HepG2 (cell line): ENCODE data around the gene VWA3A. TPM values are rescaled to one million over a fixed set of nuclear protein-coding genes. Genes with fewer than 3 reads are reported as not detected.
A peak's percentile ranks its signal among the peaks of the same experiment; 100 is the strongest.

ENCODE experiments used
- BHLHE40 ChIP-seq: IDR thresholded peaks from 2 replicates; pipeline ENCODE4 v1.6.1; 2011; ENCODE audit warnings: low read length, improper control_type of control experiment
- BORCS8-MEF2B ChIP-seq: sonication (generic); formaldehyde crosslinking; IDR thresholded peaks from 2 replicates; pipeline ENCODE4 v1.8.0; 2022; ENCODE audit warnings: mild to moderate bottlenecking, missing genetic modification reagents
- CTCF ChIP-seq: sonication (generic); formaldehyde crosslinking; IDR thresholded peaks from 2 replicates; pipeline ENCODE4 v1.5.0; 2020; ENCODE audit warnings: mild to moderate bottlenecking, missing genetic modification reagents, moderate library complexity
- DRAP1 ChIP-seq: IDR thresholded peaks from 2 replicates; pipeline ENCODE4 v1.6.1; 2016; ENCODE audit warnings: missing genetic modification reagents, missing compliant biosample characterization
- GATAD2A ChIP-seq: IDR thresholded peaks from 2 replicates; pipeline ENCODE4 v1.6.1; 2016
- MAF1 ChIP-seq: sonication (generic); formaldehyde crosslinking; IDR thresholded peaks from 2 replicates; pipeline ENCODE4 v1.5.0; 2020; ENCODE audit warnings: missing genetic modification reagents, borderline replicate concordance
- MXI1 ChIP-seq: IDR thresholded peaks from 3 replicates; pipeline ENCODE4 v1.6.1; 2012; ENCODE audit warnings: low read depth, low read length, inconsistent platforms, borderline replicate concordance
- NKX3-1 ChIP-seq: sonication (generic); formaldehyde crosslinking; IDR thresholded peaks from 2 replicates; pipeline ENCODE4 v1.5.0; 2020; ENCODE audit warnings: missing genetic modification reagents
- RXRB ChIP-seq: IDR thresholded peaks from 2 replicates; pipeline ENCODE4 v1.6.1; 2016; ENCODE audit warnings: borderline replicate concordance, missing genetic modification reagents, missing compliant biosample characterization
- SOX5 ChIP-seq: IDR thresholded peaks from 2 replicates; pipeline ENCODE4 v1.6.1; 2016; ENCODE audit warnings: borderline replicate concordance
- TARDBP ChIP-seq: sonication (generic); formaldehyde crosslinking; IDR thresholded peaks from 2 replicates; pipeline ENCODE4 v1.8.0; 2022; ENCODE audit warnings: mild to moderate bottlenecking, missing genetic modification reagents
- ZBTB37 ChIP-seq: sonication (generic); formaldehyde crosslinking; IDR thresholded peaks from 2 replicates; pipeline ENCODE4 v1.4.0; 2020; ENCODE audit warnings: mild to moderate bottlenecking, missing genetic modification reagents
- ZFP90 ChIP-seq: sonication (generic); formaldehyde crosslinking; IDR thresholded peaks from 2 replicates; pipeline ENCODE4 v1.8.0; 2022; ENCODE audit warnings: missing genetic modification reagents, mild to moderate bottlenecking, inconsistent platforms, borderline replicate concordance
- ZNF20 ChIP-seq: sonication (generic); formaldehyde crosslinking; IDR thresholded peaks from 2 replicates; pipeline ENCODE4 v1.4.0; 2020; ENCODE audit warnings: mild to moderate bottlenecking, moderate library complexity, missing genetic modification reagents
- ZNF317 ChIP-seq: sonication (generic); formaldehyde crosslinking; IDR thresholded peaks from 2 replicates; pipeline ENCODE4 v1.5.0; 2020; ENCODE audit warnings: mild to moderate bottlenecking, missing genetic modification reagents
- ZNF430 ChIP-seq: sonication (generic); formaldehyde crosslinking; IDR thresholded peaks from 2 replicates; pipeline ENCODE4 v1.9.0; 2021; ENCODE audit warnings: mild to moderate bottlenecking, missing genetic modification reagents
- ZNF567 ChIP-seq: sonication (generic); formaldehyde crosslinking; IDR thresholded peaks from 2 replicates; pipeline ENCODE4 v1.8.1; 2023; ENCODE audit warnings: mild to moderate bottlenecking, missing genetic modification reagents, borderline replicate concordance
- ZNF7 ChIP-seq: IDR thresholded peaks from 2 replicates; pipeline ENCODE4 v1.6.1; 2016; ENCODE audit warnings: missing biosample characterization, missing genetic modification reagents
- ZSCAN30 ChIP-seq: sonication (generic); formaldehyde crosslinking; IDR thresholded peaks from 2 replicates; pipeline ENCODE4 v1.5.0; 2020; ENCODE audit warnings: mild to moderate bottlenecking, missing genetic modification reagents
- polyA plus RNA-seq, 8 experiments: library from polyadenylated mRNA; depleted of rRNA in 3 of 8; stranded (reverse) in 7 of 8; unstranded in 1 of 8; fragments of >200 nt; fragmentation: Illumina TruSeq in 4 of 8; extraction: Trizol in 4 of 8; gene quantifications; 2 replicates each; pipeline versions ENCODE4 v1.2.1 to v1.2.3, GENCODE V29; 2011 to 2016; ENCODE audit warnings: low read depth in 4 of 8, missing spikeins in 1 of 8, mixed read lengths in 1 of 8; ENCODE audit not compliant: insufficient read depth in 1 of 8
- total RNA-seq, 5 experiments: library from RNA; depleted of rRNA; stranded (reverse); fragments of >200 nt; fragmentation: Illumina TruSeq; extraction: Trizol; gene quantifications; 2 replicates each; pipeline ENCODE4 v1.2.3, GENCODE V29; 2016; ENCODE audit warnings: low read depth in 1 of 5
- TF ChIP-seq, protein P1 (sequence below): sonication (generic); formaldehyde crosslinking; IDR thresholded peaks from 2 replicates; pipeline ENCODE4 v1.5.0; 2020; ENCODE audit warnings: missing genetic modification reagents, mild to moderate bottlenecking, borderline replicate concordance
- TF ChIP-seq, protein P2 (sequence below): sonication (generic); formaldehyde crosslinking; IDR thresholded peaks from 2 replicates; pipeline ENCODE4 v1.4.0; 2020; ENCODE audit warnings: mild to moderate bottlenecking, missing genetic modification reagents, borderline replicate concordance

The VWA3A gene
- total and polyA plus RNA-seq, 2 of the 13 experiments (the other 11 are each of a cell fraction or from before 2014, with no cell fraction given) = 0.03 to 0.07 TPM

DNA sequence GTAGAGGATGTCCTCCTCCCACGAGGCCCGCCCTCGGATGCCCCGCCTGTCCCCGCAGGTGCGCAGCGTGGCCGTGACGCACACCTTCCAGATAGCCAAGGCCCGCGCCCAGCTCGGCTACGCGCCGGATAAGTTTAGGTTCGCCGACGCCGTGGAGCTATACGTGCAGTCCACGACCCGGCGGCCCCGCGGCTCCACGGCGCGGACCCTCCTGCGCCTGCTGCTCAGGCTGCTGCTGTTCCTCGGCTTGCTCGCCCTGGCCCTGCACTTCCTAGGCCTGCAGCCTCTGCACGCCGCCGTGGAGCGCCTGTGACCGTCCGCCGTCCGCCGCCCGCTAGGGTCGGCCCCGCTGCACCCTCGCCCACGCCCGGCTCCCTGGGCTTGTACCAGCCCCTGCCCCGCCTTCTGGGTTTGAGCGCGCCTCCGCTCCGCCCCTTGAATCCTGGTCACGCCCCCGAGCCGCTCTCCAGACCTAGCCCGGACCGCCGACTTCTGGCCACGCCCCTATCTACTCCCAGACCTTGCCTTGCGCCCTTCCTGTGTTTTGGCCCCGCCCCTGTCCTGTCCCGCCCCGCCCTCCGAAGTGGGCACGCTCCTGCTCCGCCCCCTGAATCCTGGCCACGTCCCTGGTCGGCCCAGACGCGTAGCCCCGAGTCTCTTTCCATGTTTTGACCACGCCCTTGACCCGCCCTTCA is 97.9 kb downstream of the VWA3A start (continued):
- TF ChIP-seq DRAP1 (peak; percentile 87), MAF1 (CRISPR knock-in tag) (peak; percentile 86; the same call in 1 of the 2 replicates), BHLHE40 (no peak), ZNF7 (CRISPR knock-in tag) (no peak), CTCF (CRISPR knock-in tag) (peak; percentile 24), ZNF20 (CRISPR knock-in tag) (no peak), NKX3-1 (CRISPR knock-in tag) (peak; percentile 79), ZBTB37 (CRISPR knock-in tag) (no peak), SOX5 (CRISPR knock-in tag) (peak; percentile 65; the same call in 1 of the 2 replicates), BORCS8-MEF2B (CRISPR knock-in tag) (peak; percentile 94), ZNF430 (CRISPR knock-in tag) (peak; percentile 100), ZFP90 (CRISPR knock-in tag) (peak; percentile 94), GATAD2A (CRISPR knock-in tag) (peak; percentile 39; the same call in 1 of the 2 replicates), MXI1 (peak; percentile 94; the same call in 2 of the 3 replicates), TARDBP (CRISPR knock-in tag) (peak; percentile 74; the same call in 1 of the 2 replicates), ZNF567 (CRISPR knock-in tag) (peak; percentile 100), ZSCAN30 (CRISPR knock-in tag) (no peak), RXRB (CRISPR knock-in tag) (peak; percentile 57; the same call in 1 of the 2 replicates), ZNF317 (CRISPR knock-in tag) (peak; percentile 57; the same call in 1 of the 2 replicates)
- TF ChIP-seq, protein P1, sequence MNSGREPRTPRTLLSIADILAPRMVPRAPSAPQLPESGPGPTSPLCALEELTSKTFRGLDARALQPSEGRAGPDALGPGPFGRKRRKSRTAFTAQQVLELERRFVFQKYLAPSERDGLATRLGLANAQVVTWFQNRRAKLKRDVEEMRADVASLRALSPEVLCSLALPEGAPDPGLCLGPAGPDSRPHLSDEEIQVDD (CRISPR knock-in tag) = 0 out of 2 replicates have a peak, but pooled peaks have one; percentile 96
- TF ChIP-seq, protein P2, sequence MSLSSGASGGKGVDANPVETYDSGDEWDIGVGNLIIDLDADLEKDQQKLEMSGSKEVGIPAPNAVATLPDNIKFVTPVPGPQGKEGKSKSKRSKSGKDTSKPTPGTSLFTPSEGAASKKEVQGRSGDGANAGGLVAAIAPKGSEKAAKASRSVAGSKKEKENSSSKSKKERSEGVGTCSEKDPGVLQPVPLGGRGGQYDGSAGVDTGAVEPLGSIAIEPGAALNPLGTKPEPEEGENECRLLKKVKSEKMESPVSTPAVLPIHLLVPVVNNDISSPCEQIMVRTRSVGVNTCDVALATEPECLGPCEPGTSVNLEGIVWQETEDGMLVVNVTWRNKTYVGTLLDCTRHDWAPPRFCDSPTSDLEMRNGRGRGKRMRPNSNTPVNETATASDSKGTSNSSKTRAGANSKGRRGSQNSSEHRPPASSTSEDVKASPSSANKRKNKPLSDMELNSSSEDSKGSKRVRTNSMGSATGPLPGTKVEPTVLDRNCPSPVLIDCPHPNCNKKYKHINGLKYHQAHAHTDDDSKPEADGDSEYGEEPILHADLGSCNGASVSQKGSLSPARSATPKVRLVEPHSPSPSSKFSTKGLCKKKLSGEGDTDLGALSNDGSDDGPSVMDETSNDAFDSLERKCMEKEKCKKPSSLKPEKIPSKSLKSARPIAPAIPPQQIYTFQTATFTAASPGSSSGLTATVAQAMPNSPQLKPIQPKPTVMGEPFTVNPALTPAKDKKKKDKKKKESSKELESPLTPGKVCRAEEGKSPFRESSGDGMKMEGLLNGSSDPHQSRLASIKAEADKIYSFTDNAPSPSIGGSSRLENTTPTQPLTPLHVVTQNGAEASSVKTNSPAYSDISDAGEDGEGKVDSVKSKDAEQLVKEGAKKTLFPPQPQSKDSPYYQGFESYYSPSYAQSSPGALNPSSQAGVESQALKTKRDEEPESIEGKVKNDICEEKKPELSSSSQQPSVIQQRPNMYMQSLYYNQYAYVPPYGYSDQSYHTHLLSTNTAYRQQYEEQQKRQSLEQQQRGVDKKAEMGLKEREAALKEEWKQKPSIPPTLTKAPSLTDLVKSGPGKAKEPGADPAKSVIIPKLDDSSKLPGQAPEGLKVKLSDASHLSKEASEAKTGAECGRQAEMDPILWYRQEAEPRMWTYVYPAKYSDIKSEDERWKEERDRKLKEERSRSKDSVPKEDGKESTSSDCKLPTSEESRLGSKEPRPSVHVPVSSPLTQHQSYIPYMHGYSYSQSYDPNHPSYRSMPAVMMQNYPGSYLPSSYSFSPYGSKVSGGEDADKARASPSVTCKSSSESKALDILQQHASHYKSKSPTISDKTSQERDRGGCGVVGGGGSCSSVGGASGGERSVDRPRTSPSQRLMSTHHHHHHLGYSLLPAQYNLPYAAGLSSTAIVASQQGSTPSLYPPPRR (CRISPR knock-in tag) = peak; percentile 74; the same call in 1 of the 2 replicates
